NT2/D1 (cell line): ENCODE data around the gene FMN1.

Source experiments
- DNase-seq: peaks from one replicate; pipeline ENCODE4 v3.0.0-alpha.2; 2011; ENCODE audit warnings: low read depth, low spot score
- H3K27me3 ChIP-seq: 2 replicates; pipeline ENCODE4 v1.6.0; 2011; ENCODE audit warnings: mild to moderate bottlenecking; ENCODE audit not compliant: insufficient read length, insufficient read depth
- H3K36me3 ChIP-seq: 2 replicates; pipeline ENCODE4 v1.6.1; 2011; ENCODE audit warnings: mild to moderate bottlenecking, low read length, mixed read lengths; ENCODE audit not compliant: insufficient read depth, insufficient read length
- H3K4me1 ChIP-seq: 2 replicates; pipeline ENCODE4 v1.5.1; 2011; ENCODE audit not compliant: insufficient read depth, insufficient read length
- H3K4me3 ChIP-seq: 2 replicates; pipeline ENCODE4 v1.5.1; 2011; ENCODE audit warnings: low read depth; ENCODE audit not compliant: insufficient read length
- H3K9ac ChIP-seq: 2 replicates; pipeline ENCODE4 v1.6.0; 2011; ENCODE audit warnings: low read depth; ENCODE audit not compliant: insufficient read length
- H3K9me3 ChIP-seq: 2 replicates; pipeline ENCODE4 v1.5.1; 2011; ENCODE audit warnings: mild to moderate bottlenecking, low read length; ENCODE audit not compliant: insufficient read depth
- SUZ12 ChIP-seq: IDR thresholded peaks from 2 replicates; pipeline ENCODE4 v1.6.1; 2011; ENCODE audit not compliant: insufficient read length, insufficient read depth; ENCODE audit errors: extremely low read depth
- YY1 ChIP-seq: IDR thresholded peaks from 2 replicates; pipeline ENCODE4 v1.6.1; 2011; ENCODE audit not compliant: insufficient read length, insufficient read depth
- ZNF274 ChIP-seq: IDR thresholded peaks from 2 replicates; pipeline ENCODE4 v1.6.1; 2011; ENCODE audit warnings: mild to moderate bottlenecking, low read depth, low read length

The FMN1 gene

DNA sequence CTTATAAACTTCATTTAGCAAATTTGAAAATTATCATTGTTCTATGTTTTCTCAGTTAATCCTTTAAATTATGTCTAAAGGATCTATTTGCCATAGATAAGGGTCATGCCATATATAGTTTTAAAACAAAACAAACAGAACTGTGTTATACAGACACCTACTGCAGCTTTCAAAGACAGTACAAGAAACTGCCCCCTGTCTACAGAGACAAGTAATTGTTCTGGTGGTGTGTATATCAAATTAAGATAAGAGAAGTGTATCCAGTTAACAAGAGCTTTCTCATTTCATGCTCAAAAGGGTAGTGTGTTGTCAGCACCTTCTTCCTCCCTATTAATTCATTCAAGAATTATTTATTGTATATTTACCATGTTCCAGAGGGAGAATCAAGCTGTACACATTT lies 201.2 kb downstream of the FMN1 start:
- DNase-seq: no peak
- H3K36me3 ChIP-seq: no peaks in the 10 kb centered on the region
- no peak overlapping the region for H3K4me3 ChIP-seq
- H3K27me3 ChIP-seq: no peaks in the 10 kb centered on the region
- no peak overlapping the region for H3K9ac ChIP-seq
- no peak for TF ChIP-seq SUZ12
- TF ChIP-seq YY1: no peak
- no peak for TF ChIP-seq ZNF274
- no peaks in the 10 kb centered on the region for H3K4me1 ChIP-seq
- H3K9me3 ChIP-seq: no peaks in the 10 kb centered on the region

DNA sequence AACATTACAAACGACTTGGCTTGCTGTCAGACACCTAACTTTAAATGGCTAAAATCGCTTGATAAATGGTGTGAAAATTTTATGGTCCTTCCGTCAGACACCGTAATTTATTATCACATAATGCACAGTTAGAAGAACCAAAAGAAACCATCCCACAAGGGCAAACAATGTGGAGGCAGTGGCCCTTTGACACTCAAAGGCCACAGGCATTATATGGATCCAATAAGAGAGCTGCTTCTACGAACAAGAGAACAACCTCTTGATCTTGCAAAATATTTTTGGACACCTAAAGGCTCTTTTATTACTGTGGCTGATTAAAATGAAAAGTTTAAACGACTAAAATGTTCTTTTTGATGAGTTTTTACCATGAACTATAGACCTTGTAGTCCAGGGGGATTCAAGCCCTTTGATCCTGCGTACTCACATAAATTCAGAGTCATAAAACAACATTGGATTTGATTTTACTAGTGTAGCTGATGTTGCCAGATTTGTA lies 202.8 kb downstream of the FMN1 start:
- TF ChIP-seq ZNF274 (no peak), YY1 (no peak)
- Histone ChIP-seq H3K9me3 (no peaks in the 10 kb centered on the region), H3K27me3 (no peaks in the 10 kb centered on the region), H3K4me3 (no peak overlapping the region), H3K9ac (no peak overlapping the region), H3K36me3 (no peaks in the 10 kb centered on the region), H3K4me1 (no peaks in the 10 kb centered on the region)
- no peak for DNase-seq

DNA sequence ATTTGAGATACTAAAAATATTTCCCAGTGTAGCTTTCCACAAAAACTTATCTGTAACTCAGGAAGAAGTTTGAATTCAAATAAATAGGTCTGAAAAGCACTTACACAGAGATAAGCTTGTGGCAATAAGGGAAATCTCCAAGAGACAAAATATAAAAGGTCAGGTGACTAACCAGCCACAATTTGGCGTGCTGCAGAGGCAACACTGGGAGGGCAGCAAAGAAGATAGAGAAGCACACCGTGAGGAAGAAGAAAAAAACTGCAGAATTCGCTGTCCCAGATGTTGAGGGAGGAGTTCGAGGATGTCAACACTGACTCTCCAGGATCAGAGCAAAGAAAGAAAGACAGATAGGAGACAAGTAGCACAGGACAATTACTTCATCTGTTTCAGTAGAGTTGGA lies 204.4 kb downstream of the FMN1 start:
- Histone ChIP-seq H3K27me3 (no peaks in the 10 kb centered on the region), H3K4me3 (no peak overlapping the region), H3K9ac (no peak overlapping the region), H3K36me3 (no peaks in the 10 kb centered on the region), H3K4me1 (no peaks in the 10 kb centered on the region), H3K9me3 (no peaks in the 10 kb centered on the region)
- no peak for DNase-seq
- TF ChIP-seq YY1: no peak
- no peak for TF ChIP-seq ZNF274
- no peak for TF ChIP-seq SUZ12

DNA sequence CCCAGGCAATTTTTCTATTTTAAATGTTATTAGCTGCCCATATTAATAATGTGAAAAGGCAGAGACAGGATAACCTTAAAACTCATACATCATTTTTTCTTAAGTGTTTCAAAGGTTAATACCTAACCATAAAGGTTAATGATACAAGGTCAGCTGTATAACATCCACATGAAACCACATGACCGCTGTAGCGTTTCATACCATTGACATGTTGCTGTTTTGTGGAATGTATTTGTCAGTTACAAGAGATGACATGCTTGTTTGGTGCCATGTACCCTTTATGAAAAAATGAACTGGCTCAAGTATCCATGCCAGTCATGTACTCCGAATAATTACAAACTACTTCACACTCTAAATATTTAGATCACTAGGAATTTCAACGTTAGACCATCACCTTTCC lies 207.4 kb downstream of the FMN1 start:
- Histone ChIP-seq H3K9ac (no peak overlapping the region), H3K4me1 (no peaks in the 10 kb centered on the region), H3K36me3 (no peaks in the 10 kb centered on the region), H3K9me3 (no peaks in the 10 kb centered on the region), H3K4me3 (no peak overlapping the region), H3K27me3 (no peaks in the 10 kb centered on the region)
- TF ChIP-seq ZNF274 (no peak), SUZ12 (no peak), YY1 (no peak)
- no peak for DNase-seq

DNA sequence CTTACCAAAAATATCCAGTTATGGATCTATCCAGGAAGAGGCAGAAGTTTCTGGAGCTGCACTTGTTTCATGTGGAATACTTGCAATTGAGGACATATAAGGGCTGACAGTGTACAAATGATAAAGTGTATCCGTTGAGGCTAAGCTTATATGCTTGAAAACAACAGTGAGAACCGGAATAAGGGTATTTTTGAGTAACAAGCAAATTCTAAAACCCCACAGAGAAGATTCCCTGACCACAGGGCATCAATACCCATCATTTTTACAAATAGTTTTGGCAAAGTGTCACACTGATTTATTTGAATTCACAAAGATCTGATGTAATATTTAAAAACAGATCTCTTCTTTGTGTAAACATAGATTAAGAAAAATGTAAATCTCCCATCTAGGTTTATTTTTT lies 208.4 kb downstream of the FMN1 start:
- H3K4me3 ChIP-seq: no peak overlapping the region
- no peaks in the 10 kb centered on the region for H3K4me1 ChIP-seq
- H3K9me3 ChIP-seq: no peaks in the 10 kb centered on the region
- H3K9ac ChIP-seq: no peak overlapping the region
- DNase-seq: no peak
- no peaks in the 10 kb centered on the region for H3K36me3 ChIP-seq
- no peaks in the 10 kb centered on the region for H3K27me3 ChIP-seq
- TF ChIP-seq SUZ12: no peak
- no peak for TF ChIP-seq ZNF274
- no peak for TF ChIP-seq YY1

DNA sequence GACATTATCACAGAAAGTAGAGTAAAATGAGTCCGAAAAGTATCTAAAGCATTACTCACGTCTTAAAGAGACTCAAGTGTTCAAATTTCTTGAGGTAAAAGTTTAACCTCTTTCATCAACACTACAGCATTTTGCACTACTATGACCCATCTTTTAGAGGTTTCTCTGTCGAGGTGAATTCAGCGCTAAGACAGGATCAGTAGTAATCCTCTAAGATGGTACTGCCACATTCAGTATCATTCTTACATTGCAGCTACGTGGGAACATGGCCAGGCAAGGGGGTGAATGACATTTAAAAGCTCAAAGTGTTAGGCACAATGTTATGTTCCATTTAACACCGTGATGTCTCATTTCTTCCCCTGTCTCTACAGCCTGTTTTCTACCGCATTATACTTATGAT lies 210.8 kb downstream of the FMN1 start:
- DNase-seq: no peak
- Histone ChIP-seq H3K36me3 (no peaks in the 10 kb centered on the region), H3K27me3 (no peaks in the 10 kb centered on the region), H3K9ac (no peak overlapping the region), H3K4me3 (no peak overlapping the region), H3K9me3 (no peaks in the 10 kb centered on the region), H3K4me1 (no peaks in the 10 kb centered on the region)
- no peak for TF ChIP-seq YY1
- no peak for TF ChIP-seq SUZ12
- no peak for TF ChIP-seq ZNF274

DNA sequence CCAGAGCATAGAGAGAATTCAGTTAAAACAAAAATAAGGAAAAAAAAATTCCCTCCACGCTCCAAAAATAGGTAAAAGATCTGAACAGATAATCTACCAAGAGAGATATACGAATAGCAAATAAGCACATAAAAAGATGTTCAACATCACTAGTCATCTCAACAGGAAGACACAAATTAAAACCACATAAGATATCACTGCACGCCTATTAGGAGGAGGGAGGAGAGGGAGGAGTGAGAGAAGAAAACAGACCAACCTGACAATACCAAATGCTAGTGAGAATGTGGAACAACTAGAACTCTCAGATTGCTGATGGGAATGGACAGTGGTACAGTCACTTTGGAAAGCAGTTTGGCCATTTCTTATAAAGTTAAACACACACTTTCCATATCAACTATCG lies 212.5 kb downstream of the FMN1 start:
- Histone ChIP-seq H3K9me3 (no peaks in the 10 kb centered on the region), H3K9ac (no peak overlapping the region), H3K4me1 (no peaks in the 10 kb centered on the region), H3K36me3 (no peaks in the 10 kb centered on the region), H3K27me3 (no peaks in the 10 kb centered on the region), H3K4me3 (no peak overlapping the region)
- DNase-seq: no peak
- TF ChIP-seq ZNF274 (no peak), SUZ12 (no peak), YY1 (no peak)

DNA sequence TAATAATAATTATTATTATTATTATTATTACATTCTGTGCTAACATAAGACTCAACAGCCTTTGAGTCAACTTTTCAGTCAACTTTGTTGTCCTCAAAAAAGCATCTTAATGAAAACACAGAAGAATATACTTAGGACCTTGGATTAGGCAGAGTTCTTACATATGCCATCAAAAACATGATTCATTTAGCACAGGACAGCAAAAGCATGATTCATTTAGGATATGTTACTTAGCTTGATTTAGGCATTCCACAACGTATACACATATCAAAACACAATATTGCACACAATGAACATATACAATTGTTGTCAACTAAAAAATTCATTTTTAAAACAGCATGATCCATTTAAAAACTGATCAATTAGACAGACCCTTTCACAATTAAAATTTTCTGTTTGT lies 213.0 kb downstream of the FMN1 start:
- no peak for DNase-seq
- Histone ChIP-seq H3K4me1 (no peaks in the 10 kb centered on the region), H3K9ac (no peak overlapping the region), H3K36me3 (no peaks in the 10 kb centered on the region), H3K9me3 (no peaks in the 10 kb centered on the region), H3K27me3 (no peaks in the 10 kb centered on the region), H3K4me3 (no peak overlapping the region)
- TF ChIP-seq YY1 (no peak), SUZ12 (no peak), ZNF274 (no peak)
